ENCODE data around the gene GATAD2A. TPM values are rescaled to one million over a fixed set of nuclear protein-coding genes. Genes with fewer than 3 reads are reported as not detected.

Gene GATAD2A
- polyA plus RNA-seq, 3 donors, result 37.3 to 49.0 (median 39.0) TPM

- DNase-seq (ENCODE audit: low read depth in 3 of 3, low spot score in 2 of 3), result no peak
Observed at GRCh38 chr19:19486343-19487076, 81.0 kb downstream of the GATAD2A start.

DNA sequence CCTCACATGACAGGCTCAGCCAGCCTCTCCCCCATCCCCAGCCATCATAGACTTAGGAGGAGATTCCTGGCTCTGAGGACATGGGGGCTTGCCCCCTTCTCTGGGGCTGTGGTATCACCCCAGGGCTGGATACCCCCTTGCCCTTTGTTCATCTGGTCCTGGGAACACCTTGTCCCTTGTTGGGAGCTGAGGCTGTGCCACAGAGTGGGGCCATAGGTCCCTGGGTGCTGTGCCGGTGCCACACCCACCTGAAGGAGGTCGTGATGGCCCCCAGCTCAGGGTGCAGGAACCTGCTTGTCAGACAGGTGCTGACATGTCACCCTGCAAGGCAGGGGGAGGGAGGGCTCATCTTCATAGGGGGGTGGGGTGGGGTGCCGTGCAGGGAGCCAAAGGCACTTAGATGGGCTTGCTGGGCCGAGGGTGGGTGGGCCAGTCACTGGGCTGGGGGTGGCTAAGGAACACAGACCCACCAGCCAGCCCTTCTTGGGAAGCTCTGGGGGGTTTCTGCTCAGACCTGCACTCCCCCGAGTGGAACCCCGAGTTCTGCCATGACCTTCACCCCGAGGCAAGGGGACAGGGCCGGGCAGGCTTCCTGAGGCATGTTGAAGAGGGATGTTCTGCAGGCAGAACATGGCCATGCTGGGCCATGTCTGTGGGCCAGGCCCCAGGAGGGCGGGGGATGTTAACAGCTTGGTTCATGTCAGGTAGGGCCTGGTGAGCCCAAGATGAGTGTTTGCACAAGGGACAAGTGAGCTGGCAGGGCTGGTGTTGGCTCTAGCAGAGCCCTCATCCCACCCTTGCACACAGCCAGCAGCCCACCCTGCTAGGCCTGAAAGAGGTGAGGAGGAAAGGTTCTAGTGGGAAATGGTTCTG, 81.8 kb downstream of the GATAD2A start:
- DNase-seq (ENCODE audit: low read depth in 3 of 3, low spot score in 2 of 3), result no peak

GRCh38 chr19:19487950-19488874, 82.7 kb downstream of the GATAD2A start:
- no peak for DNase-seq (ENCODE audit: low read depth in 3 of 3, low spot score in 2 of 3)

DNA sequence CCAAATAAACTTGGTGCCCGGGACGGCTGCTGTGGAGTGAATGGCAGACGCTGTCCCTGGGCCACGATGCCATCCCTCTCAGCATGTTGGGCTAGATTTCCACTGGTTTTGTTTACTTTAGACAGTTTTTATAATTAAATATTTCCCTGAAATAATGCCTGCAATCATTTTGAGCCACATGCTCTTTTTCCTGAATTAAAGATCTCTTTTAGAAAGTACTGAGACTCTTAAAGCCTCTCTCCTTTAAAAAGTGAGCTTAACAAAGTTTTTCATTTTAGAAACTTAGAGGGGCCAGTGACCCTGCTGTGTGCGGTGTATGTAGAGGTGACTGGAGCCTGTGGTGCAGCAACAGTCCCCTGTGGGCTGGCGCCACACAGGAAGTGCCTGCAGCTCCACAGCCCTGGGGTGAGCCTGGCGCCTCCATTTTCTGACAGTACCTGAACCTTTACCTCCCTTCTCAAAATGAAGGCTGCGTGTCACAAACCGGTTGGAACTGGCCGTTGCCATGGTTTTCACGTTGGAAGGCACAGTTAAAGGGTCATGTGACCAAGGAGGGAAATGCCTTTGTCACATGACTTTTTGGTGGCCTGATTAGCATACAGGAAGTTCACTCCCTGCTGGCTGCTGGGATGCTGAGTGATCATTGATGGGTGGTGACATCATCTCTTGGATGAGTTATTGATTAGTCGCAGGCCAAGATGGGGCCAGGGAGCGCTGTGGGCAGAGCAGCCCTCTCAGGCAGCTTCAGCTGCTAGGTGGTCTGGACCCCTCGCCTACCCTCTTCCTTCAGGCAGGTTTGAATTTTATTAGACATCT, 83.6 kb downstream of the GATAD2A start:
- peak; percentile 84 to 90 (median 85) for DNase-seq (ENCODE audit: low read depth in 3 of 3, low spot score in 2 of 3)

DNA sequence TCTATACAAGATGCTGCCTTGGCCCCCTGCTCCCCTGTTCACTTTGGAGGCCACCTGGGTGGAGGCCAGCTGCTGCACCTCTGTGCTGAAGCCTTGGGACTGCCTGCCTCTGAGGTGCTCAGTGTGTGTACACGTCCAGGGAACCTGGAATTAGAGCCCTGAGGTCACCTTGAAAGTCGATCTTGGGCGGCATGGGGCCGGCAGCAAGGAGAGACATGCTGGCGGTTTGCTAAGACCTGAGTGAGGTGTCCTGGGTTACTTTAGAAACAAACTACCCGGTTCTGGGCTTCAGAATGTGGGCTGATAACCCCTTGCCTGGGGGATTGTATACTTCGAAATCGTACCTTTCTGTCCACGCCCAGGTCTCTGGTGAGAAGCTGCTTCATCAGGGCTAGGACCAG, 84.3 kb downstream of the GATAD2A start:
- no peak for DNase-seq (ENCODE audit: low read depth in 3 of 3, low spot score in 2 of 3)

DNA sequence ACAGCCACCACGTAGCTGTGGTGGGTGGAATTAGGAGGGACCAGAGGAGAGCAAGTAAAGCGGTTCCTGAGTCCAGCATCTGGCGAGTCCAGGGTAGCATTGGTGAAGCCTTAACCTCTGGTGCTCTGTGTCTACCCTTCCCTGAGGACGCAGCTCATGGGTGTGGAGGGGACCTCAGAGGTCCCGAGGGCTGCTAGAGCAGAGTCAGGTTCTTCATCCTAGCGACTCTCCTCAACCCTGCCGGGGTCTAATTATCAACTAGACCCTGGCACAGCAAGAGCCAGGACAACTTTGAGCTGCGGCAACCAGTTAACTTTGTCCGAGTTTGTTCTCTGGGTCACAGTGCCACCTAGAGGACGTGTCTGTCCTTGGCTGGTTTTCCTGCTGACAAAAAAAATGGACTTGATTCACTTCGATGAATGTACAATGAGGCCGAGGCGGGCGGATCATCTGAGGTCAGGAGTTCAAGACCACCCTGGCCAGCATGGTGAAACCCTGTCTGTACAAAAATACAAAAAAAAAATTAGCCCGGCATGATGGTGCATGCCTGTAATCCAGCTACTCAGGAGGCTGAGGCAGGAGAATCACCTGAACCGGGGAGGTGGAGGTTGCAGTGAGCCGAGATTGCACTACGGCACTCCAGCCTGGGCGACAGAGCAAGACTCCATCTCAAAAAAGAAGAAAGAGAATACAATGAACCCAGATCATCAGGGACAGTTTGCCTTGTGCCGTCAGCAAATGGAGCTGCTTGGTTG, 84.9 kb downstream of the GATAD2A start:
- peak; percentile 80 to 83 (median 81) for DNase-seq (ENCODE audit: low read depth in 3 of 3, low spot score in 2 of 3)

GRCh38 chr19:19491321-19492025, 86.0 kb downstream of the GATAD2A start:
- no peak for DNase-seq (ENCODE audit: low read depth in 3 of 3, low spot score in 2 of 3)

DNA sequence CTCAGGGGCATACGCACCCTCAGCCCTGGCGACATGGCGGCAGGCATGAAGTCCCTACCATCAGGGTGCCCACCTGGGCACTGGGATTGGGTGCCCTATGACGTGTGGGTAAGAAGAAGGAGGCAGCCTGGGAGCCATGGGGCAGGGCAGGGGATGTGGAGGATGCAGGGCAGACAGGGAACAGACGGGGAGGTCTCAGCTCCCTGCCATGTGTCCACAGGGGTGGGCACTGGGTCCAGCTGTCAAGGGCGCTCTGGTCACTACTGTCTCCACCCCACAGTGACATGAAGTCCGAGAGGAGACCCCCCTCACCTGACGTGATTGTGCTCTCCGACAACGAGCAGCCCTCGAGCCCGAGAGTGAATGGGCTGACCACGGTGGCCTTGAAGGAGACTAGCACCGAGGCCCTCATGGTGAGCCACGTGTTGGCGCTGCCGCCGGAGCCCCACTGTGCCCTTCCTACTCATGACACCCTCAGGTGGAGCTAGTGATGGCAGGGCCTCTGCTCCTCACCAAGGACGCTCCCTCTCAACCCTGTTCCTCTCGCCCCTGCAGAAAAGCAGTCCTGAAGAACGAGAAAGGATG, 86.6 kb downstream of the GATAD2A start:
- no peak for DNase-seq (ENCODE audit: low read depth in 3 of 3, low spot score in 2 of 3)

GRCh38 chr19:19493841-19494546, 88.5 kb downstream of the GATAD2A start:
- no peak for DNase-seq (ENCODE audit: low read depth in 3 of 3, low spot score in 2 of 3)

DNA sequence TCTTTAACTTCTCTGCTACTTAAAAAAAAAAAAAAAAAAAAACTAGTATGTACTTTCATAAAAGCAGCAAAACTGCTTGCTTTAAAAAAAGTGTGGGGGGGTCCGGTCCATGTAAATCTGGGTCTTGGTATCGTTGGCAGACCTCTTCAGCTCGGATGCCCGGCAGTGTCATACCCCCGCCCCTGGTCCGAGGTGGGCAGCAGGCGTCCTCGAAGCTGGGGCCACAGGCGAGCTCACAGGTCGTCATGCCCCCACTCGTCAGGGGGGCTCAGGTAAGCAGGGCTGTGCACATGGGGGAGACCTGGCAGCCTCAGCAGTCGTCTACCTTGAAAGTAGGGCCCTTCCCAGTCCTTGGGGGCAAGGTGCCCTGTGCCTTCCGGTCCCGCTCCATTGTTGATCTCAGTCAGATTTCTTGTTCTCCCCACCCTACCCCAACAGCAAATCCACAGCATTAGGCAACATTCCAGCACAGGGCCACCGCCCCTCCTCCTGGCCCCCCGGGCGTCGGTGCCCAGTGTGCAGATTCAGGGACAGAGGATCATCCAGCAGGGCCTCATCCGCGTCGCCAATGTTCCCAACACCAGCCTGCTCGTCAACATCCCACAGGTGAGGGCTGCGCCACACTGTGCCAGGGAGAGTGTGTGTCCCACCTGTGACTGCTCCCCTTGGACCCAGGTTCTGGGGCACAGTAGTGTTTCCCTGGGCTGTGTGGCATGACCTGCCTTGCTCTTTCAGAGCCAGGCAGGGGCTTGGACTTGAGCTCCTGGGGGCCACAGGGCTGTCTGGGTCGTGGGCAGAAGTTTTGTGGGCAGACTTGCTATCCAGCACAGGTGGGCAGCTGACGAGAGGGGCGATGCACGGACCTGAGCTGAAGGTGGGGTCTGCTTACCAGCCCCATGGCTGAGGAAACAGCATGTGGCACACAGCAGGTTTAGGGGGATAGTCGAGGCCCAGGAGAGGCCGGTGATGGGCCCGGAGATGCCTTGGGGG, 90.4 kb downstream of the GATAD2A start:
- no peak for DNase-seq (ENCODE audit: low read depth in 3 of 3, low spot score in 2 of 3)

- no peak for DNase-seq (ENCODE audit: low read depth in 3 of 3, low spot score in 2 of 3)
Observed at GRCh38 chr19:19498255-19498991, 92.9 kb downstream of the GATAD2A start.

- DNase-seq (ENCODE audit: low read depth in 3 of 3, low spot score in 2 of 3), result no peak
Observed at GRCh38 chr19:19499272-19499995, 94.0 kb downstream of the GATAD2A start.

- no peak for DNase-seq (ENCODE audit: low read depth in 3 of 3, low spot score in 2 of 3)
Observed at GRCh38 chr19:19500975-19501644, 95.6 kb downstream of the GATAD2A start.

DNA sequence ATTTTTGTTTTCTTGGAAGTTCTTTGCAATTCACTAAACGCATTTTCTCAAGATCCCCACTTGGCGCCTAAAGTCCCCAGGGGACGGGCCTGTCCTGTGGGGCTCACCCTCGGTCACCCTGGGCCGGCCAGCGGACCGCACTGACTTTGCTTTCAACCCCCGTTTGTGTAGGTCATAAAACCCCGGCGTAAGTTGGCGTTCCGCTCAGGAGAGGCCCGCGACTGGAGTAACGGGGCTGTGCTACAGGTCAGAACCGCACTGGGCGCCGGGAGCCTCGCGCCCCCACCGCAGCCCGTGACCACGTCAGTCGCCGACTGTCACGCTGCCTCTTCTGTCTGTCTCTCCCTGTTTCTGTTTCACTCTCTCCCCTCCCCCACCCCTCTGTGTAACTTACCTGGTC, 96.3 kb downstream of the GATAD2A start:
- no peak for DNase-seq (ENCODE audit: low read depth in 3 of 3, low spot score in 2 of 3)

DNA sequence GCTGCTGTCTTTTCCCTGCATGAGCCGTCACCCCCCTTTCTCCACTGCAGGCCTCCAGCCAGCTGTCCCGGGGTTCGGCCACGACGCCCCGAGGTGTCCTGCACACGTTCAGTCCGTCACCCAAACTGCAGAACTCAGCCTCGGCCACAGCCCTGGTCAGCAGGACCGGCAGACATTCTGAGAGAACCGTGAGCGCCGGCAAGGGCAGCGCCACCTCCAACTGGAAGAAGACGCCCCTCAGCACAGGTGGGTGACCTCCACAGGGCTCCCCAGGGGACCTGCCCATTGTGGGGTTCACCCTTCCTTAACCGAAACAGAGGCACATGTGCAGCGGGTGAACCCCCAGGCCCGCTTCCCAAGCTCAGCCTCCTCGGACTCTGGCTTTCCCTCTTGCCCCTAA, 96.8 kb downstream of the GATAD2A start:
- no peak for DNase-seq (ENCODE audit: low read depth in 3 of 3, low spot score in 2 of 3)

Data from right renal cortex interstitium (tissue), 3 donors.